ENCODE measurements around the gene IFT81.

Gene IFT81

GRCh38 chr12:110174373-110174996, 50.3 kb downstream of the IFT81 start:
- H3K4me1 ChIP-seq (ENCODE audit: control insufficient read depth in 1 of 2, insufficient read depth in 2 of 2, low read length in 2 of 2), result no peaks in the 10 kb centered on the region
- no peak overlapping the region for H3K27ac ChIP-seq (ENCODE audit: low read depth, low read length)
- no peaks in the 10 kb centered on the region for H3K9me3 ChIP-seq (ENCODE audit: control insufficient read depth in 1 of 2, low read length in 2 of 2)
- no peak overlapping the region for H3K4me3 ChIP-seq (ENCODE audit: low read depth in 1 of 2, low read length in 2 of 2)
- no peak overlapping the region for H3K9ac ChIP-seq (ENCODE audit: low read depth in 1 of 2, low read length in 2 of 2)
- H3K27me3 ChIP-seq (ENCODE audit: control insufficient read depth in 1 of 2, insufficient read depth in 2 of 2, low read length in 2 of 2), result no peaks in the 10 kb centered on the region
- no peaks in the 10 kb centered on the region for H3K36me3 ChIP-seq (ENCODE audit: control insufficient read depth in 1 of 2, insufficient read depth in 2 of 2, low read length in 2 of 2)

- Histone ChIP-seq H3K9ac (ENCODE audit: low read depth in 1 of 2, low read length in 2 of 2) (no peak overlapping the region), H3K27me3 (ENCODE audit: control insufficient read depth in 1 of 2, insufficient read depth in 2 of 2, low read length in 2 of 2) (no peaks in the 10 kb centered on the region), H3K27ac (ENCODE audit: low read depth, low read length) (no peak overlapping the region), H3K4me3 (ENCODE audit: low read depth in 1 of 2, low read length in 2 of 2) (no peak overlapping the region), H3K4me1 (ENCODE audit: control insufficient read depth in 1 of 2, insufficient read depth in 2 of 2, low read length in 2 of 2) (no peaks in the 10 kb centered on the region), H3K36me3 (ENCODE audit: control insufficient read depth in 1 of 2, insufficient read depth in 2 of 2, low read length in 2 of 2) (no peaks in the 10 kb centered on the region), H3K9me3 (ENCODE audit: control insufficient read depth in 1 of 2, low read length in 2 of 2) (no peaks in the 10 kb centered on the region)
Observed at GRCh38 chr12:110175201-110175600, 51.0 kb downstream of the IFT81 start.

DNA sequence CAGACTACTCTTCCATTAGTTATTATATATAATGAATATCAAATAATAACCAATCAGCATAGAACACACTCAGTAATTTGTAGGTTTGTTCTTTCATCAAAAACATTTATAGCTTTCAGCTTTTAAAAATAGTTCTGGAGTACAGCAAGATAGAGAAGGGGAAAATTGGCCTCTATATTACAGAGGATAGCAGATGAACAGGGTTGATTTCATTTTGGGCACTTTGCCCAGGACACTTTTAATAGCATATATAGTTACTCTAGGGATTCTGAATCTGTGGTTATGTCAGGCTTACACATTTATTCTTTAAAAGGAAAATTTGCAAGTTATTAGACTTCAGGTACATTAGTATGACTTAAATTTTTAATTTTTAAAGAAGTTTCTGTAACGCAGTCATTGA, 52.6 kb downstream of the IFT81 start:
- Histone ChIP-seq H3K27me3 (ENCODE audit: control insufficient read depth in 1 of 2, insufficient read depth in 2 of 2, low read length in 2 of 2) (no peaks in the 10 kb centered on the region), H3K9ac (ENCODE audit: low read depth in 1 of 2, low read length in 2 of 2) (no peak overlapping the region), H3K9me3 (ENCODE audit: control insufficient read depth in 1 of 2, low read length in 2 of 2) (no peaks in the 10 kb centered on the region), H3K27ac (ENCODE audit: low read depth, low read length) (no peak overlapping the region), H3K4me1 (ENCODE audit: control insufficient read depth in 1 of 2, insufficient read depth in 2 of 2, low read length in 2 of 2) (no peaks in the 10 kb centered on the region), H3K4me3 (ENCODE audit: low read depth in 1 of 2, low read length in 2 of 2) (no peak overlapping the region), H3K36me3 (ENCODE audit: control insufficient read depth in 1 of 2, insufficient read depth in 2 of 2, low read length in 2 of 2) (no peaks in the 10 kb centered on the region)

- Histone ChIP-seq H3K27ac (ENCODE audit: low read depth, low read length) (no peak overlapping the region), H3K9me3 (ENCODE audit: control insufficient read depth in 1 of 2, low read length in 2 of 2) (no peaks in the 10 kb centered on the region), H3K4me3 (ENCODE audit: low read depth in 1 of 2, low read length in 2 of 2) (no peak overlapping the region), H3K9ac (ENCODE audit: low read depth in 1 of 2, low read length in 2 of 2) (no peak overlapping the region), H3K36me3 (ENCODE audit: control insufficient read depth in 1 of 2, insufficient read depth in 2 of 2, low read length in 2 of 2) (no peaks in the 10 kb centered on the region), H3K4me1 (ENCODE audit: control insufficient read depth in 1 of 2, insufficient read depth in 2 of 2, low read length in 2 of 2) (no peaks in the 10 kb centered on the region), H3K27me3 (ENCODE audit: control insufficient read depth in 1 of 2, insufficient read depth in 2 of 2, low read length in 2 of 2) (no peaks in the 10 kb centered on the region)
Observed at GRCh38 chr12:110179291-110179690, 55.1 kb downstream of the IFT81 start.

DNA sequence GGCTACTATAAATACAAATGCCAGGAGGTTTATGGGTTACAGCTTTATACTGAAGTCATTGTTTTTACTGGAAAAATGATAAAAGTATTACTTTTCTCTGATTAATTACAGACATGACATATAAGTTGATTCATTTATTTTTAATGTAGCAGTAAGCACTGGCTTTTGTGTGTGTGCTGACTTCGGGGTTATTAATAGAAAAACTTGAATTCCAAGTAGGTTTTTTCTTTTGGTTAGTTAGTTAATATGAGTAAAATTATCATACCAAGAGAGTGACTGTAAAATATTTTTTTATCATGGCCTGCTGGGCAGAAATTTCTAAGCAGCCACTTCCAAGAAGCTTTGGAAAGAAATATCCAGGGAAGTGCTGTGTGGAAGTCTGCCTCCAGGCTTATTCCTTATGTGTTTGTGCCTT, 56.4 kb downstream of the IFT81 start:
- no peaks in the 10 kb centered on the region for H3K27me3 ChIP-seq (ENCODE audit: control insufficient read depth in 1 of 2, insufficient read depth in 2 of 2, low read length in 2 of 2)
- no peak overlapping the region for H3K4me3 ChIP-seq (ENCODE audit: low read depth in 1 of 2, low read length in 2 of 2)
- no peaks in the 10 kb centered on the region for H3K4me1 ChIP-seq (ENCODE audit: control insufficient read depth in 1 of 2, insufficient read depth in 2 of 2, low read length in 2 of 2)
- H3K9me3 ChIP-seq (ENCODE audit: control insufficient read depth in 1 of 2, low read length in 2 of 2), result peaks cover under 1% of the 10 kb centered on the region in 2 donors
- H3K36me3 ChIP-seq (ENCODE audit: control insufficient read depth in 1 of 2, insufficient read depth in 2 of 2, low read length in 2 of 2), result peaks cover 0 to 4% of the 10 kb centered on the region in 2 donors
- H3K9ac ChIP-seq (ENCODE audit: low read depth in 1 of 2, low read length in 2 of 2), result no peak overlapping the region
- H3K27ac ChIP-seq (ENCODE audit: low read depth, low read length), result no peak overlapping the region

DNA sequence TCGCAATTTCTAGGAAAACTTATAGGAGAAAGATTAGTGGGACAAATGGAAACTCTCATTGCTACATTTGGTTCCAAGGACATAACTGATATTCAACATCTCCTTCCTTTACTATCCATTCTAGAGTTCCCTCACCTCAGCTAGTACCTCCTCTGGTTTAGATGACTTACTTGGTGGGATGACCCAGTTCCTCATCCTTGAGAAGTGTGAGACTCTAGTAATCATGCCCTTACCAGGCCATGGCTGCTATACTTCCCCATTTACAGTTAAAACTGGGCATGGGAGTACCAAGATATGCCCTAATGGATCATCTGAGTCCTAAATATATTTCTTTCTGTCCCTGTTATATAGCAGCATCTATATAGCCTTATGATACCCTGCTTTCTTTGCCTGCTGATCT, 58.1 kb downstream of the IFT81 start:
- H3K27ac ChIP-seq (ENCODE audit: low read depth, low read length), result no peak overlapping the region

GRCh38 chr12:110183386-110183785, 59.2 kb downstream of the IFT81 start:
- H3K9me3 ChIP-seq (ENCODE audit: control insufficient read depth in 1 of 2, low read length in 2 of 2), result peaks cover 9 to 12% of the 10 kb centered on the region in 2 donors
- H3K9ac ChIP-seq (ENCODE audit: low read depth in 1 of 2, low read length in 2 of 2), result no peak overlapping the region
- no peak overlapping the region for H3K27ac ChIP-seq (ENCODE audit: low read depth, low read length)
- H3K4me3 ChIP-seq (ENCODE audit: low read depth in 1 of 2, low read length in 2 of 2), result no peak overlapping the region
- H3K4me1 ChIP-seq (ENCODE audit: control insufficient read depth in 1 of 2, insufficient read depth in 2 of 2, low read length in 2 of 2), result no peaks in the 10 kb centered on the region
- H3K36me3 ChIP-seq (ENCODE audit: control insufficient read depth in 1 of 2, insufficient read depth in 2 of 2, low read length in 2 of 2), result peaks cover 0 to 4% of the 10 kb centered on the region in 2 donors
- H3K27me3 ChIP-seq (ENCODE audit: control insufficient read depth in 1 of 2, insufficient read depth in 2 of 2, low read length in 2 of 2), result no peaks in the 10 kb centered on the region

More for the DNA sequence above, 58.1 kb downstream of the IFT81 start:
- Histone ChIP-seq H3K27me3 (ENCODE audit: control insufficient read depth in 1 of 2, insufficient read depth in 2 of 2, low read length in 2 of 2) (no peaks in the 10 kb centered on the region), H3K4me3 (ENCODE audit: low read depth in 1 of 2, low read length in 2 of 2) (no peak overlapping the region), H3K9ac (ENCODE audit: low read depth in 1 of 2, low read length in 2 of 2) (no peak overlapping the region), H3K4me1 (ENCODE audit: control insufficient read depth in 1 of 2, insufficient read depth in 2 of 2, low read length in 2 of 2) (no peaks in the 10 kb centered on the region), H3K36me3 (ENCODE audit: control insufficient read depth in 1 of 2, insufficient read depth in 2 of 2, low read length in 2 of 2) (peaks cover 0 to 4% of the 10 kb centered on the region in 2 donors), H3K9me3 (ENCODE audit: control insufficient read depth in 1 of 2, low read length in 2 of 2) (peaks cover 9 to 12% of the 10 kb centered on the region in 2 donors)

DNA sequence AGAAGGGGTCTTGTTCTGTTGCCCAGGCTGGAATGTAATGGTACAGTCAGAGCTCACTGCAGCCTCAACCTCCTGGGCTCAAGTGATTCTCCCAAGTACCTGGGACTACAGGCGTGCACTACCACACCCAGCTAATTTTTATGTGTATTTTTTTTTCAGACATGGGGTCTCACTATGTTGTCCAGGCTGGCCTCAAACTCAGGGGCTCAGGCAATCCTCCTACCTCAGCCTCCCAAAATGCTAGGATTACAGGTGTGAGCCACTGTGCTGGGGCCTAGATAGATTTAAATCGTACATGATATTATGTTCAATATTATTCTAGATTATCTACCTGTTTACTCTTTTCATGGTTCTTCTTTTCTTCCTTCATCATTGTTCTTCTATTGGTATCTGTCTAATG, 61.5 kb downstream of the IFT81 start:
- Histone ChIP-seq H3K4me3 (ENCODE audit: low read depth in 1 of 2, low read length in 2 of 2) (no peak overlapping the region), H3K9ac (ENCODE audit: low read depth in 1 of 2, low read length in 2 of 2) (no peak overlapping the region), H3K4me1 (ENCODE audit: control insufficient read depth in 1 of 2, insufficient read depth in 2 of 2, low read length in 2 of 2) (no peaks in the 10 kb centered on the region), H3K9me3 (ENCODE audit: control insufficient read depth in 1 of 2, low read length in 2 of 2) (peaks cover 9 to 12% of the 10 kb centered on the region in 2 donors), H3K27ac (ENCODE audit: low read depth, low read length) (no peak overlapping the region), H3K36me3 (ENCODE audit: control insufficient read depth in 1 of 2, insufficient read depth in 2 of 2, low read length in 2 of 2) (peaks cover 0 to 4% of the 10 kb centered on the region in 2 donors), H3K27me3 (ENCODE audit: control insufficient read depth in 1 of 2, insufficient read depth in 2 of 2, low read length in 2 of 2) (no peaks in the 10 kb centered on the region)

DNA sequence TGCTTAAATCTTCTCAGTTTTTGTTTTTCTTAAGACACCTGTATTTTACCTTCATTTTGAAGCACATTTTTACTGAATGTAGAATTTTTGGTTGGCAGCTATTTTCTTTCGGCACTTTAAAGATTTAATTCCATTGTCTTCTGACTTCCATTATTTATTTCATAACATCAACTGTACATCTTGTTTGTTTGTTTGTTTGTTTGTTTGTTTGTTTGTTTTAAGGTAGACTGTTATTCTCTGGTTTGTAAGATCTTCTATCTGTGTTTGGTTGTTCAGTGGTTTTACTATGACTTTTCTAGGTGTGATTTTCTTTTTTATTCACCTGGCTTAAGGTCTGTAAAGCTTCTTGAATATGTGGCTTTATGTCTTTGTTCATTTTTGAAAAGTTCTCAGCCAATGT, 61.9 kb downstream of the IFT81 start:
- no peak overlapping the region for H3K9ac ChIP-seq (ENCODE audit: low read depth in 1 of 2, low read length in 2 of 2)
- no peaks in the 10 kb centered on the region for H3K27me3 ChIP-seq (ENCODE audit: control insufficient read depth in 1 of 2, insufficient read depth in 2 of 2, low read length in 2 of 2)
- no peak overlapping the region for H3K4me3 ChIP-seq (ENCODE audit: low read depth in 1 of 2, low read length in 2 of 2)
- no peaks in the 10 kb centered on the region for H3K4me1 ChIP-seq (ENCODE audit: control insufficient read depth in 1 of 2, insufficient read depth in 2 of 2, low read length in 2 of 2)
- no peak overlapping the region for H3K27ac ChIP-seq (ENCODE audit: low read depth, low read length)
- H3K9me3 ChIP-seq (ENCODE audit: control insufficient read depth in 1 of 2, low read length in 2 of 2), result peaks cover 9 to 12% of the 10 kb centered on the region in 2 donors
- peaks cover 0 to 4% of the 10 kb centered on the region in 2 donors for H3K36me3 ChIP-seq (ENCODE audit: control insufficient read depth in 1 of 2, insufficient read depth in 2 of 2, low read length in 2 of 2)

DNA sequence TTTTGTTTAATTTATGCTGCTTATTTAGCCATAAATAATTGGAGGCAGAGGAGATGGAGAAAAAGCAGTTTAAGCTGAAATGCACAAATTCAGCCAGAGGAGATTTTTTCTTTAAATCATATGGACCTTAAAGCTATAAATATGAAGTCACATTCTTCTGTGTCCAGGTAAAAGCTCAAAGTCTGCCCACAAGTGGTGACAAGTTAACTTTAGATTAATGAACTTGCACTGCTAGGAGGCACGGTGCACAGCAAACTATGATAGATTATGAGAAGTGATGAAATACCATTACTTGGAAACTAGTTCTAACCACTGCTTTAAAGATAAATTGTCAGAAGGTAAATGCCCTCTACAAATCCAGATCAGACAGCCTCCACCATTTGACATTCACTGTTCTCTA, 69.0 kb downstream of the IFT81 start:
- Histone ChIP-seq H3K27me3 (ENCODE audit: control insufficient read depth in 1 of 2, insufficient read depth in 2 of 2, low read length in 2 of 2) (no peaks in the 10 kb centered on the region), H3K9me3 (ENCODE audit: control insufficient read depth in 1 of 2, low read length in 2 of 2) (no peaks in the 10 kb centered on the region), H3K9ac (ENCODE audit: low read depth in 1 of 2, low read length in 2 of 2) (no peak overlapping the region), H3K4me1 (ENCODE audit: control insufficient read depth in 1 of 2, insufficient read depth in 2 of 2, low read length in 2 of 2) (no peaks in the 10 kb centered on the region), H3K27ac (ENCODE audit: low read depth, low read length) (no peak overlapping the region), H3K4me3 (ENCODE audit: low read depth in 1 of 2, low read length in 2 of 2) (no peak overlapping the region), H3K36me3 (ENCODE audit: control insufficient read depth in 1 of 2, insufficient read depth in 2 of 2, low read length in 2 of 2) (no peaks in the 10 kb centered on the region)
